ENCODE measurements around the gene PLEKHG4.

Gene PLEKHG4

DNA sequence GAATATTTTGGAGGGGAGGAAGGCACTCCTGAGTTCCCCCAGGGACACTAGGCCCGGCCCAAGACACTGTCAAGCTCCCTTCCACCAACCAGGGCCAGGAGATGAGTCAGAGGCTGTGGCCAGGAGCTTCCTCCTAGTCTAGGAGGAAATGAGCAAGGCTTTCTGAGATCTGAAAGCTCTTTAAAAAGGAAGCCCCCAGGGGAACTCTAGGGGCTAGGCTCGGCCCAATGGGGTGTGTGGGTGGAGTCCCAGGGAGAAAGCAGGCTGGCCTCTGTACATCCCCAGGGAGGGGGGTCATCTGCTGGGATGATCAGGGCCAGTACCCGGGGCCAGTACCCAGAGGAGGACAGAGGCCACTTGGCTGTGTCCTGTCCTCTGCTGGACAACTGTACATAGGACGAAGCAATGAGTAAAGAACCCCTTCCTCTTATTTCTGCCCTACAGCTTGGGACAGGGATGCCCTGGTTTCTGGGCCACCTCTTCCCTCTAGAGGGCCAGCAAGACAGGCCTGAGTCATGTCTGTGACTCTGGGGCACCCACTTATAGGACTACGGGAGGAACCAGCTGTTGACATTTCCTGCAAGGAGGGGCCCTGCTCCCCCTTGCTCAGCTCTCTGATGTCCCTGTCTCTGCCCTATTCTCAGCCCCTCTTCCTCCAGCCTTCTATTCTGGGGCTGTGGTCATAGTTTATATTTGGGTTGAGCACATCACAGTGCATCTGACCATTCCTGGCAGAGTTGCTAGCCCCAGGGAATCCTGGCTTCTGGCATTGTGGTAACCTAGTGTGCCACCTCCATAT, 34.7 kb upstream of the PLEKHG4 start:
- DNase-seq (ENCODE audit: low read depth, low spot score) = peak; percentile 55

DNA sequence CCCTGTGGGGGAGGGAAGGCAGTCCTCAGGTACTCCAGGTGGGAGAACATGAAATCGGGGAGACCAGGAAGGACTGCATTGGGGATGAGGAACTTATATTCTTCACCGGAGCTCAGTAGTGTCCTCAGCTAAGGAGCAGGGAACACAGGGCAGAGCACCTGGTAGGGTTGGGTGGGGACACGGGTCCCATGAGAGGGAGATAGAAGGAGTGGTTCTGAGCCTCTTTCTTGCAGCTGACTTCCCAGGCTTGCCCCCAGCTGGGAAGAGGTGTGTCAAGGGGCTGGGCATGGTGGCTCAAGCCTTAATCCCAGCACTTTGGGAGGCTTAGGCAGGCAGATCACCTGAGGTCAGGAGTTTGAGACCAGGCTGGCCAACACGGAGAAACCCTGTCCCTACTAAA, 34.1 kb upstream of the PLEKHG4 start:
- no peak for DNase-seq (ENCODE audit: low read depth, low spot score)

- DNase-seq (ENCODE audit: low read depth, low spot score) = no peak
Measured at GRCh38 chr16:67245674-67246080, 33.7 kb upstream of the PLEKHG4 start.

GRCh38 chr16:67246081-67246755, 33.1 kb upstream of the PLEKHG4 start:
- peak; percentile 91 for DNase-seq (ENCODE audit: low read depth, low spot score)

- peak; percentile 47 for DNase-seq (ENCODE audit: low read depth, low spot score)
Measured at GRCh38 chr16:67246756-67247191, 32.6 kb upstream of the PLEKHG4 start.

- DNase-seq (ENCODE audit: low read depth, low spot score) = peak; percentile 97
Measured at GRCh38 chr16:67247192-67248072, 31.9 kb upstream of the PLEKHG4 start, which contains the start of gene FHOD1. FHOD1 (minus strand) TSS chr16:67247481; CDS start chr16:67247410, 71 bp downstream.

DNA sequence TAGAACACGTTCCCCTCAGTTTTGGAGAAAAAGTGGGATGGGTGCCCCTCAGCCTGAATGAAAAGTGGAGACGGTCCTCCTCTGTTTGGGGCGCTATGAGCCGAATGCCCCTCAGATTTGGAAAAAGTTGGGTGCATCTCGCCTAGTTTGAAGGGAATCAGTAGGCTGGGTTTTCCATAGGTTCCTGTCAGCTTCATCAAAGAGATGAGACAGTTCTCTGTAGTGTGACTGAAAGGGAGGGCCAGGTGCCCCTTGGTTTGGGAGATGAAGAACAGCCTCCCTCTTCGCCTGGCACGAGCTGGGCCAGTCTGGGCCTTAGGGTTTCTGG, 31.3 kb upstream of the PLEKHG4 start:
- DNase-seq (ENCODE audit: low read depth, low spot score) = no peak

DNA sequence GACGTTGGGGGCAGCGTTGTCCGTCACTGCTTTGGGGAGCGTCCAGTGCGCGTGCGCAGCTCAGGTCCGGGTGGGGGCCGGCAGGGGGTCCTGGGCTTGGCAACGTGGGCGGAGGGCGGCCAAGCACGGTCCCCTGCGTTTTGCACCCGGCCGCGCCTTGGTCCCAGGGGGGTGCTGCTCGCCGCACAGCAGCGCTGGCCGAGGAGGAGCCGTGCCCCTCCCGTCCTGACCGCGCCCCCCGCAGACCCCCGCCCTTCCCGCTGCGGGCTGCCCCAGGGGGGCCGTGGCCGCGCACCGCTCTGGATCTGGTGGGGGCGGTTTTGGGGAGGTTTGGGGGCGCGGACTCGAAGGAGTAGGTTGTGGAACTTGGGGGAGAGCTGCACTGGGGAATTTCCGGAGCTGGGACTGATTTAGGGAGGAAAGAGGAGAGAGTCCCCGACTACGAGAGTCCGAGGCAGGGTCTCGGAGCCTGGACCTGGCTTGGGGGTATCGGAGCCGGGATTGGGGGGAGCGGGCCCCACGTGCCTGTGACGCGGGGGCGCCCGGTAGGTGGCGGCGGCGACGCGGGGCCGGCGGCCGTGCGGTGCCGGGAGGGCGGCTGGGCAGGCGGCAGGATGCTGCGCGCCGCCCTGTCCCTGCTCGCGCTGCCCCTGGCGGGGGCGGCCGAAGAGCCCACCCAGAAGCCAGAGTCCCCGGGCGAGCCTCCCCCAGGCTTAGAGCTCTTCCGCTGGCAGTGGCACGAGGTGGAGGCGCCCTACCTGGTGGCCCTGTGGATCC, 30.7 kb upstream of the PLEKHG4 start, which contains the start of gene SLC9A5:
TSS of gene SLC9A5 (plus strand) at position 579 of the 777 bp plus-strand sequence. CDS start at position 615, 36 bp downstream.
- DNase-seq (ENCODE audit: low read depth, low spot score) = peak; percentile 52

- DNase-seq (ENCODE audit: low read depth, low spot score) = peak; percentile 20
Measured at GRCh38 chr16:67249178-67250044, 29.9 kb upstream of the PLEKHG4 start.

DNA sequence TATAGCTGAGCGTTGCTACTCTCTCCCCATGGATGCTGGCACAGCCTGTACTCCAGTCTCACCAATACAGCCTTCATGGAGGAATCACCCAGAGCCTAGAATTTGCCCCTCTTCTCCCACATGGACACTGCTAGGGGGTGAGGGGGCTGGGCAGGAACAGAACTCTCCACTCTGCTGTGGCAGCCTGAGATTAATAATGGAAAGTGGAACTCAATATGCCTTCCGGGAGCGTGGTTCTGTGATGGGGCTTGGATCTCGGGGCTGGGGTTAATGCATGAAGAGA, 29.3 kb upstream of the PLEKHG4 start:
- no peak for DNase-seq (ENCODE audit: low read depth, low spot score)

DNA sequence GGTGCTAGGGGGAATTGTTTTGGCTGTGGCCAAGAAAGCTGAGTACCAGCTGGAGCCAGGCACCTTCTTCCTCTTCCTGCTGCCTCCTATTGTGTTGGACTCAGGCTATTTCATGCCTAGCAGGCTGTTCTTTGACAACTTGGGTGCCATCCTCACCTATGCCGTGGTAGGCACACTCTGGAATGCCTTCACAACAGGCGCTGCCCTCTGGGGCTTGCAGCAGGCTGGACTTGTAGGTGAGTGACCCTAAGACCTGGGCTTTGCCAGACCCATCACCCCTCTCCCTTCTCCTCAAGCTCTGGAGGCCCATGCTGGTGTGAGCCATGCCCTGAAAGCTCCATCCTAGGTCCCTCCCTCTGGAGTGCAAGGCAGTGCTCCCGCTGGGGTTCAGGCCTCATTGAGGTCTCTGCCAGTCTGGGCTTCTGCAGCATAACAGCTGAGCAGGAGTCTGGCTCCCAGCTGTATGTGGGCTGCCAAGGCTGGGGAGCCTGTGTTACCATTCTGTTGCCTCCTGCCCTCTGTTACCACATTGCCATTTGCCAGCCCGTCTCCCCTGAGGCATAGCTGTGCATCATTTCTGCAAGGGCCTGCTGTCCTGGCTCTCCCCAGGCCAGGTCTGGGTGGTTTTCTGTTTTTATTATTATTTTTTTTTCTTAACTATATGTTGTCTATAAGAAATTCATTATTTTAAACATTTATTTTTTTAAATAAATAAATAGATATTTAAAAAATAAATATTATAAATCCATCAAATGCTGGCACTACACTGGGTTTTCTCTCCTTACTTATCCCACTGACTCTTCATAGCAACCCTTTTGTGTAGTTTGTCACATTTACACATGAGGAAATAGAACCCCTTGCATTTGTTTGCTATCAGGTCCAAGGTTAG, 26.5 kb upstream of the PLEKHG4 start:
- no peak for DNase-seq (ENCODE audit: low read depth, low spot score)

- DNase-seq (ENCODE audit: low read depth, low spot score) = no peak
Measured at GRCh38 chr16:67254801-67255552, 24.4 kb upstream of the PLEKHG4 start.

- DNase-seq (ENCODE audit: low read depth, low spot score) = no peak
Measured at GRCh38 chr16:67255553-67256221, 23.6 kb upstream of the PLEKHG4 start.

DNA sequence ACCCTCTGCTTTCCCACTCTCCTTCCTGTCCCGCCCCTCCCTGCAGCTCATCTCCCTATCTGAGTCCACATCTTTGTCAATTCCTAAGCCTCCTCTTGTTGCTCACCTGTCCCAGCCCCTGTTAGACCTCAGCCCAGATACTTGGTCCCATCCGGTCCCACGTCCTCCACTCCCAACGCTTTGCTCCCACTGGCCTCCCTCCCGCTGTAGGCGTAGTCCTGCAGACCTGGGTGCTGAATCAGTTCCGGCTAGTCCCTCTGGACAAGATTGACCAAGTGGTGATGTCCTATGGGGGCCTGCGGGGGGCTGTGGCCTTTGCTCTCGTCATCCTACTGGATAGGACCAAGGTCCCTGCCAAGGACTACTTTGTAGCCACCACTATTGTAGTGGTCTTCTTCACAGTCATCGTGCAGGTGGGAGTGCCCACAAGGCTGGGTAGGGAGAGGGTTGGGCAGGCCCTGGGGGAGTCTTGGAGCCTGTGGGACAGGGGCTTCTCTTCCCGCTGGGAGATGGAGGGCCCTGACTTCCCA, 22.6 kb upstream of the PLEKHG4 start:
- no peak for DNase-seq (ENCODE audit: low read depth, low spot score)

DNA sequence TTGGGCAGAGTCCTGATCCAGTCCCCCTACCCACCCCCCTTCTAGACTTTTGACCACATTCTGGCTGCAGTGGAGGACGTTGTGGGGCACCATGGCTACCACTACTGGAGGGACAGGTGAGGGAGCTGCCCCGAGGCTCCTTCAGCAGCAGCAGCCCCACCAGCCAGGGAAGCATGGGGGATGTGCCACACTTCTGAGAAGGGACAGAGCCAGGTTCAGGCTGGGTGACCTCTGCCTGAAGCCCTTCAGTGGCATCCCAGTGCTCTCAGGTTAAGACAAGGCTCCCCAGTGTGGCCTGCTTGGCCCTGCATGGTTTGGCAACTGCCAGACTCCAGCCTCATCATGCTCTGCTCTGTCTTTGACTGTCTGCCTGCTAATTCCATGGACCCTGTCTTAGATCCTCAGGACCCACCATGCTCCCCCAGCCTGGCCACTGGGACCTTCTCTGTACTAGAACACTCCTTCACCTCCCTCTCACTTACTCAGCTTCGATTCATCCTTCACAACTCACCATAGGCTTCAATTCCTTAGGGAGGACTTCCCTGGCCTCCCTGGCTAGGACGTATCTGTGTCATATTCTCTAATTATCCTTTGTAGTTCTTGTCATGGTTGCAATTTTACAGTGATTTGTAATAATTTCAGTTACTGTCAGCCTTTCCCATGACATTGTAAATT, 21.7 kb upstream of the PLEKHG4 start:
- DNase-seq (ENCODE audit: low read depth, low spot score) = no peak

- DNase-seq (ENCODE audit: low read depth, low spot score) = no peak
Measured at GRCh38 chr16:67258161-67258835, 21.0 kb upstream of the PLEKHG4 start.

DNA sequence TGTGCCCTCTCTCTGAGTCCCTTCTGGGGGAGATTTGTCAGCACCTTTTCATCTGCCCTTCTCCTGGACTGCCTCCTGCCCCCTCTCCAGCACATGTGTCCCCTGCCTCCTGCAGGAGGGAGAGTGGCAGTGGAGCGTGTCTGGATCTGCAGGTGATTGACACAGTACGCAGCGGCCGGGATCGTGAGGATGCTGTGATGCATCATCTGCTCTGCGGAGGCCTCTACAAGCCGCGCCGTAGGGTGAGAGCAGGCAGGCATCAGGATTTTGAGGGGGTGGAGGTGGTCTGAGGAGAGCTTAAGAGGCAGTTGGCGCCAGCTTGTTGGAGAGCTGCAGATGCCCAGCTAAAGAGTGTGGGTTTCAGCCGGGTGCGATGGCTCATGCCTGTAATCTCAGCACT, 19.6 kb upstream of the PLEKHG4 start:
- no peak for DNase-seq (ENCODE audit: low read depth, low spot score)
